Measurements from ENCODE around the gene EXOG. TPM values are rescaled to one million over a fixed set of nuclear protein-coding genes. Genes with fewer than 3 reads are reported as not detected.

EXOG gene
- total RNA-seq, 1 experiment from 2014 or later, result 13.7 TPM

DNA sequence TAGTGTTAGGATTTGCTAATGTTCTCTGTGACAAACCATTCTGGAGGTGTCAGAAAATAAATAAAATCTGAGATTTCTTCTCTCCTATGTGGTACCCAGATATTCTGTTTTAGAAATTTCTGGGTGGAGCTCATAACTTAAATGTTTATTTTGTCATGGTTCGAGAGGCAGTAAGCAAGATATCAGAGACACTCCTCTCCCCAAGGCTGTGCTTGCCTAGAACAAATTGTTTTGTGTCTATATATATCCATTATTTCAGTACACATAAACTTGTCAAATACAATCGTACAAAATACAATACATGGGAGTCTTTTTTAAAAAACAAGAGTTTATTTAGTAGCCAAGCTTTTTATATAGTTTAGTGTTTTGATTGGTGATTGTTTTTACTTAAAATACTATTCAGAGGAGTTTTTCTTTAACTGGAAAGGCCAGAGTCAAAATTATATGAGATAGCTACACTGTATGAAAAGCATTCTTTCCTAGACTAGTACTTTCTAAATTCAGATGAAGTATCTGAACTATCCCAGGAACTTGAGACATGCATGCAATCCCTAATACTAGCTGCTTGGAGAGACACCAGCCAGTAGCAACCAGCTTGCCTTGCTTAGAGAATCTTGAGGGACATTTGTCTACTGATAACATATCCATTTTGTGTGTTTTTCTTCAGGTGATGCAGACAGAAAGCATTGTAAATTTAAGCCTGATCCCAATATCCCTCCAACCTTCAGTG, 4.7 kb downstream of the EXOG start:
- peaks cover 29% of the 10 kb centered on the region for H3K36me3 Mint-ChIP-seq
- no peak for DNase-seq (ENCODE audit: low spot score)
- ATAC-seq, result no peak
- H3K4me3 Mint-ChIP-seq, result no peak overlapping the region
- TF ChIP-seq, protein P1, sequence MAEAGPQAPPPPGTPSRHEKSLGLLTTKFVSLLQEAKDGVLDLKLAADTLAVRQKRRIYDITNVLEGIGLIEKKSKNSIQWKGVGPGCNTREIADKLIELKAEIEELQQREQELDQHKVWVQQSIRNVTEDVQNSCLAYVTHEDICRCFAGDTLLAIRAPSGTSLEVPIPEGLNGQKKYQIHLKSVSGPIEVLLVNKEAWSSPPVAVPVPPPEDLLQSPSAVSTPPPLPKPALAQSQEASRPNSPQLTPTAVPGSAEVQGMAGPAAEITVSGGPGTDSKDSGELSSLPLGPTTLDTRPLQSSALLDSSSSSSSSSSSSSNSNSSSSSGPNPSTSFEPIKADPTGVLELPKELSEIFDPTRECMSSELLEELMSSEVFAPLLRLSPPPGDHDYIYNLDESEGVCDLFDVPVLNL (CRISPR knock-in tag; IDR thresholded peaks at IDR 0.05; ENCODE audit: borderline replicate concordance, low read depth), result no peak
- no peak for TF ChIP-seq E2F1 (CRISPR knock-in tag; IDR thresholded peaks at IDR 0.05)
- TF ChIP-seq, protein P2, sequence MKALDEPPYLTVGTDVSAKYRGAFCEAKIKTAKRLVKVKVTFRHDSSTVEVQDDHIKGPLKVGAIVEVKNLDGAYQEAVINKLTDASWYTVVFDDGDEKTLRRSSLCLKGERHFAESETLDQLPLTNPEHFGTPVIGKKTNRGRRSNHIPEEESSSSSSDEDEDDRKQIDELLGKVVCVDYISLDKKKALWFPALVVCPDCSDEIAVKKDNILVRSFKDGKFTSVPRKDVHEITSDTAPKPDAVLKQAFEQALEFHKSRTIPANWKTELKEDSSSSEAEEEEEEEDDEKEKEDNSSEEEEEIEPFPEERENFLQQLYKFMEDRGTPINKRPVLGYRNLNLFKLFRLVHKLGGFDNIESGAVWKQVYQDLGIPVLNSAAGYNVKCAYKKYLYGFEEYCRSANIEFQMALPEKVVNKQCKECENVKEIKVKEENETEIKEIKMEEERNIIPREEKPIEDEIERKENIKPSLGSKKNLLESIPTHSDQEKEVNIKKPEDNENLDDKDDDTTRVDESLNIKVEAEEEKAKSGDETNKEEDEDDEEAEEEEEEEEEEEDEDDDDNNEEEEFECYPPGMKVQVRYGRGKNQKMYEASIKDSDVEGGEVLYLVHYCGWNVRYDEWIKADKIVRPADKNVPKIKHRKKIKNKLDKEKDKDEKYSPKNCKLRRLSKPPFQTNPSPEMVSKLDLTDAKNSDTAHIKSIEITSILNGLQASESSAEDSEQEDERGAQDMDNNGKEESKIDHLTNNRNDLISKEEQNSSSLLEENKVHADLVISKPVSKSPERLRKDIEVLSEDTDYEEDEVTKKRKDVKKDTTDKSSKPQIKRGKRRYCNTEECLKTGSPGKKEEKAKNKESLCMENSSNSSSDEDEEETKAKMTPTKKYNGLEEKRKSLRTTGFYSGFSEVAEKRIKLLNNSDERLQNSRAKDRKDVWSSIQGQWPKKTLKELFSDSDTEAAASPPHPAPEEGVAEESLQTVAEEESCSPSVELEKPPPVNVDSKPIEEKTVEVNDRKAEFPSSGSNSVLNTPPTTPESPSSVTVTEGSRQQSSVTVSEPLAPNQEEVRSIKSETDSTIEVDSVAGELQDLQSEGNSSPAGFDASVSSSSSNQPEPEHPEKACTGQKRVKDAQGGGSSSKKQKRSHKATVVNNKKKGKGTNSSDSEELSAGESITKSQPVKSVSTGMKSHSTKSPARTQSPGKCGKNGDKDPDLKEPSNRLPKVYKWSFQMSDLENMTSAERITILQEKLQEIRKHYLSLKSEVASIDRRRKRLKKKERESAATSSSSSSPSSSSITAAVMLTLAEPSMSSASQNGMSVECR (CRISPR knock-in tag; IDR thresholded peaks at IDR 0.05; ENCODE audit: borderline replicate concordance), result no peak
- no peaks in the 10 kb centered on the region for H3K27me3 Mint-ChIP-seq (ENCODE audit: low read depth)
- H3K9me3 Mint-ChIP-seq, result no peaks in the 10 kb centered on the region
- no peak overlapping the region; the same call in 1 of the 2 replicates for H3K27ac Mint-ChIP-seq
- peaks cover 5% of the 10 kb centered on the region for H3K4me1 Mint-ChIP-seq
- POLR2A ChIA-PET, result no interaction called here
- CTCF ChIA-PET, result interaction anchor here (1.3 to 1.7 kb wide), 2 partner anchors 146 to 155 kb away, joined by 3 to 5 read pairs; no protein-coding TSS in a partner anchor

DNA sequence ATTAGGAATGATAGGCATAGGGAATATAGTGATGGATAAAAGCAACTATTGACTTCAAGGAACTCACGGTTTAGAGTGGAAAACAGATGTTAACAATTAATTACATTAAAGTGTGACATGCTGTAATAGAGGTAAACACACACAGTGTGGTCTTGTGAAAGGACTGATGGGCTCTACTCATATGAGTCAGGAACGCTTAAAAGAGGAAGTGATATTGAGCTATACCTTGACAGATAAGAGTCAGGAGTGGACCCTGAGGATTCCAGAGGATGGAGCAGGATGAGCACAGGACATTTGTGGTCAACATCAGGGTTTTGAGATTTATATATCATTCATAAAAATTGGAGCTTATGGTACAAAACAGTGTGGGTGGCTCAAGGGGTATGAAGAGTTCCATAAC, 11.0 kb downstream of the EXOG start:
- POLR2A ChIA-PET, result no interaction called here
- ATAC-seq (no peak), DNase-seq (ENCODE audit: low spot score) (no peak)
- Mint-ChIP-seq H3K4me1 (no peaks in the 10 kb centered on the region), H3K9me3 (no peaks in the 10 kb centered on the region), H3K27me3 (ENCODE audit: low read depth) (no peaks in the 10 kb centered on the region), H3K4me3 (no peak overlapping the region), H3K36me3 (peaks cover 28% of the 10 kb centered on the region), H3K27ac (no peak overlapping the region)
- CTCF ChIA-PET, result no interaction called here
- TF ChIP-seq ETV6 (CRISPR knock-in tag; IDR thresholded peaks at IDR 0.05), result no peak
- no peak for TF ChIP-seq STAT6 (CRISPR knock-in tag; conservative IDR thresholded peaks at IDR 0.05; ENCODE audit: low read depth)
- no peak for TF ChIP-seq PRRX2 (CRISPR knock-in tag; IDR thresholded peaks at IDR 0.05)
- TF ChIP-seq SMAD3 (CRISPR knock-in tag; IDR thresholded peaks at IDR 0.05; ENCODE audit: borderline replicate concordance), result no peak
- TF ChIP-seq, protein P3, sequence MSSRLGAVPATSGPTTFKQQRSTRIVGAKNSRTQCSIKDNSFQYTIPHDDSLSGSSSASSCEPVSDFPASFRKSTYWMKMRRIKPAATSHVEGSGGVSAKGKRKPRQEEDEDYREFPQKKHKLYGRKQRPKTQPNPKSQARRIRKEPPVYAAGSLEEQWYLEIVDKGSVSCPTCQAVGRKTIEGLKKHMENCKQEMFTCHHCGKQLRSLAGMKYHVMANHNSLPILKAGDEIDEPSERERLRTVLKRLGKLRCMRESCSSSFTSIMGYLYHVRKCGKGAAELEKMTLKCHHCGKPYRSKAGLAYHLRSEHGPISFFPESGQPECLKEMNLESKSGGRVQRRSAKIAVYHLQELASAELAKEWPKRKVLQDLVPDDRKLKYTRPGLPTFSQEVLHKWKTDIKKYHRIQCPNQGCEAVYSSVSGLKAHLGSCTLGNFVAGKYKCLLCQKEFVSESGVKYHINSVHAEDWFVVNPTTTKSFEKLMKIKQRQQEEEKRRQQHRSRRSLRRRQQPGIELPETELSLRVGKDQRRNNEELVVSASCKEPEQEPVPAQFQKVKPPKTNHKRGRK (CRISPR knock-in tag; IDR thresholded peaks at IDR 0.05; ENCODE audit: borderline replicate concordance), result no peak
- no peak for TF ChIP-seq ELF4 (CRISPR knock-in tag; IDR thresholded peaks at IDR 0.05; ENCODE audit: low read depth)
- TF ChIP-seq JUN (CRISPR knock-in tag; IDR thresholded peaks at IDR 0.05), result no peak
- TF ChIP-seq MXD4 (CRISPR knock-in tag; IDR thresholded peaks at IDR 0.05; ENCODE audit: borderline replicate concordance), result no peak
- TF ChIP-seq ATF6 (CRISPR knock-in tag; IDR thresholded peaks at IDR 0.05), result no peak
- no peak for TF ChIP-seq ZNF671 (CRISPR knock-in tag; IDR thresholded peaks at IDR 0.05)
- no peak for TF ChIP-seq CREB1 (CRISPR knock-in tag; IDR thresholded peaks at IDR 0.05)
- no peak for TF ChIP-seq HMGXB4 (CRISPR knock-in tag; IDR thresholded peaks at IDR 0.05)
- no peak for TF ChIP-seq JAZF1 (CRISPR knock-in tag; IDR thresholded peaks at IDR 0.05)
- no peak for TF ChIP-seq TCF7 (CRISPR knock-in tag; IDR thresholded peaks at IDR 0.05; ENCODE audit: low read depth)
- no peak for TF ChIP-seq TP53 (CRISPR knock-in tag; IDR thresholded peaks at IDR 0.05)
- TF ChIP-seq MYBL2 (CRISPR knock-in tag; IDR thresholded peaks at IDR 0.05), result no peak

Measured in WTC11 (cell line).